ENCODE results near the gene TAF4. TPM values are rescaled to one million over a fixed set of nuclear protein-coding genes. Genes with fewer than 3 reads are reported as not detected.

Gene TAF4
- total RNA-seq, 4 donors from 2014 or later: 13.9 to 22.0 (median 18.6) TPM

GRCh38 chr20:62019144-62019805 is 46.4 kb downstream of the TAF4 start:
- 83 to 84% methylated on average over 19 of the region's 19 CpGs for WGBS, 2 donors
- no peak overlapping the region for H3K27ac ChIP-seq
- intact Hi-C loops (cut with DNase I): no loop called here
- H3K36me3 ChIP-seq: no peaks in the 10 kb centered on the region
- no peak overlapping the region for H3K4me3 ChIP-seq (replicated peaks in 1 of 3)
- H3K9me3 ChIP-seq: no peaks in the 10 kb centered on the region
- H3K4me1 ChIP-seq: peaks cover 0 to 5% of the 10 kb centered on the region in 2 donors
- DNase-seq: no peak
- no peak for TF ChIP-seq CTCF (IDR thresholded peaks at IDR 0.05)
- no peak for TF ChIP-seq POLR2A (IDR thresholded peaks at IDR 0.05)
- H3K27me3 ChIP-seq: no peaks in the 10 kb centered on the region

GRCh38 chr20:62018437-62019143 is 47.1 kb downstream of the TAF4 start:
- TF ChIP-seq CTCF (IDR thresholded peaks at IDR 0.05): no peak
- no peak for TF ChIP-seq POLR2A (IDR thresholded peaks at IDR 0.05)
- intact Hi-C loops (cut with DNase I): no loop called here
- Histone ChIP-seq H3K9me3 (no peaks in the 10 kb centered on the region), H3K36me3 (no peaks in the 10 kb centered on the region), H3K27ac (no peak overlapping the region), H3K27me3 (no peaks in the 10 kb centered on the region), H3K4me3 (replicated peaks in 1 of 3) (no peak overlapping the region), H3K4me1 (peaks cover 0 to 5% of the 10 kb centered on the region in 2 donors)
- no peak for DNase-seq
- 90% methylated on average over 21 to 22 of the region's 23 CpGs for WGBS, 2 donors

GRCh38 chr20:62015540-62016288 is 50.0 kb downstream of the TAF4 start:
- no peak for DNase-seq
- Histone ChIP-seq H3K9me3 (no peaks in the 10 kb centered on the region), H3K4me3 (replicated peaks in 1 of 3) (no peak overlapping the region), H3K27ac (no peak overlapping the region), H3K4me1 (no peaks in the 10 kb centered on the region), H3K36me3 (peaks cover 14% of the 10 kb centered on the region in 2 donors), H3K27me3 (no peaks in the 10 kb centered on the region)
- 92 to 94% methylated on average over 24 of the region's 24 CpGs for WGBS, 2 donors
- TF ChIP-seq CTCF (IDR thresholded peaks at IDR 0.05) (no peak), POLR2A (IDR thresholded peaks at IDR 0.05) (no peak)
- intact Hi-C loops (cut with DNase I): no loop called here

GRCh38 chr20:62014889-62015537 is 50.7 kb downstream of the TAF4 start:
- no peaks in the 10 kb centered on the region for H3K27me3 ChIP-seq
- H3K4me1 ChIP-seq: no peaks in the 10 kb centered on the region
- no peaks in the 10 kb centered on the region for H3K9me3 ChIP-seq
- intact Hi-C loops (cut with DNase I): loop anchor here (5.0 kb wide), 1 partner anchor 122 kb away; no protein-coding TSS in a partner anchor
- H3K27ac ChIP-seq: no peak overlapping the region
- DNase-seq: no peak
- H3K36me3 ChIP-seq: peaks cover 14 to 16% of the 10 kb centered on the region in 2 donors
- no peak overlapping the region for H3K4me3 ChIP-seq (replicated peaks in 1 of 3)
- 87 to 90% methylated on average over 11 to 13 of the region's 14 CpGs for WGBS, 2 donors
- TF ChIP-seq CTCF (IDR thresholded peaks at IDR 0.05) (no peak), POLR2A (IDR thresholded peaks at IDR 0.05) (no peak)

Measured in thyroid gland (tissue), 4 donors.